Hepatocyte (in vitro differentiated cells): Measurements from ENCODE around the gene PTPRN2.

Experiments used
- EZH2 ChIP-seq: fragments of 200-600 bp; sonication (generic); IDR thresholded peaks from 2 replicates; pipeline ENCODE4 v1.6.1; 2016; ENCODE audit warnings: antibody characterized with exemption, mild to moderate bottlenecking, borderline replicate concordance
- EZH2phosphoT487 ChIP-seq: fragments of 200-600 bp; sonication (generic); IDR thresholded peaks from one replicate; pipeline ENCODE4 v1.6.1; 2018; ENCODE audit warnings: antibody characterized with exemption, mild to moderate bottlenecking, low read depth, moderate library complexity; ENCODE audit not compliant: unreplicated experiment, severe bottlenecking
- TF ChIP-seq, protein P1 (sequence below): fragments of 200-600 bp; sonication (generic); IDR thresholded peaks from 2 replicates; pipeline ENCODE4 v1.5.1; 2016; ENCODE audit warnings: antibody characterized with exemption, mild to moderate bottlenecking; ENCODE audit not compliant: poor library complexity

DNA sequence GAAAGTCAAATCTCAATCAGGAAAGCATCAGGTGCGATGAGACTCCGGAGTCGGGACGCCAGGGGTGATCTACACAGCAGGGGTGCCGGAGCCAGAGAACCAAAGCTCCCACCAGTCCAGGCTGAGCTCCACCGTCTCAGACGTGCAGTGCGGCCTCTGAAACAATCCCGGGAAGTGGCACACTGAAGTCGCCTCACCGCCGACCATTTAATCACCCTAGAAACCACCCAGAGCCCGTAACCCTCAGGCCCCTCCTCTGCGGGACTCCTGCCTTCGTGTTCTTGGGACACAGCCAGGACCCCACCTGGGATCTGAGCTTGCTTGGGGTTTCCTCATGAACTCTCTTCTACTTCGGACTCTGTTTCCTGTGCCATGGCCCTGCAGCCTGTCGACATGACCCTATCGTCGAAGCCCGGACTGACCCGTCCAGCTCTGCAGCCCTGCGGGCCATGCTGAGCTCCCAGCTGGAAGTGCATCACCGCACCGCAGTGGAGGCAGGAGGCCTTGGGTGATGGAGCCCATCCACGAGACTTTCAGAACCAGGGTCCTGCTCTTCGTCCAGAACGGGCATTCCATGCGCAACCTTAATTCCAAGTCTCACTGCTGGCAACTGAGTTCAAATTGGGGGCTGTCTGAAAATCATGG is 266.4 kb downstream of the PTPRN2 start:
- no peak for TF ChIP-seq EZH2
- TF ChIP-seq, protein P1, sequence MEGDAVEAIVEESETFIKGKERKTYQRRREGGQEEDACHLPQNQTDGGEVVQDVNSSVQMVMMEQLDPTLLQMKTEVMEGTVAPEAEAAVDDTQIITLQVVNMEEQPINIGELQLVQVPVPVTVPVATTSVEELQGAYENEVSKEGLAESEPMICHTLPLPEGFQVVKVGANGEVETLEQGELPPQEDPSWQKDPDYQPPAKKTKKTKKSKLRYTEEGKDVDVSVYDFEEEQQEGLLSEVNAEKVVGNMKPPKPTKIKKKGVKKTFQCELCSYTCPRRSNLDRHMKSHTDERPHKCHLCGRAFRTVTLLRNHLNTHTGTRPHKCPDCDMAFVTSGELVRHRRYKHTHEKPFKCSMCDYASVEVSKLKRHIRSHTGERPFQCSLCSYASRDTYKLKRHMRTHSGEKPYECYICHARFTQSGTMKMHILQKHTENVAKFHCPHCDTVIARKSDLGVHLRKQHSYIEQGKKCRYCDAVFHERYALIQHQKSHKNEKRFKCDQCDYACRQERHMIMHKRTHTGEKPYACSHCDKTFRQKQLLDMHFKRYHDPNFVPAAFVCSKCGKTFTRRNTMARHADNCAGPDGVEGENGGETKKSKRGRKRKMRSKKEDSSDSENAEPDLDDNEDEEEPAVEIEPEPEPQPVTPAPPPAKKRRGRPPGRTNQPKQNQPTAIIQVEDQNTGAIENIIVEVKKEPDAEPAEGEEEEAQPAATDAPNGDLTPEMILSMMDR, result no peak
- no peak for TF ChIP-seq EZH2phosphoT487
